Ovary (tissue), 9 donors: ENCODE data around the gene EFCAB14. TPM values are rescaled to one million over a fixed set of nuclear protein-coding genes. Genes with fewer than 3 reads are reported as not detected.

ENCODE experiments used
- DNase-seq, 5 donors: peaks; one replicate each; pipeline ENCODE4 v3.0.0-alpha.2; 2019 to 2020
- H3K27ac ChIP-seq, 2 donors: fragments of 200-600 bp; one replicate each; pipeline versions ENCODE4 v1.5.1 to v1.8.0; 2019 to 2022
- H3K27me3 ChIP-seq: fragments of 200-600 bp; one replicate; pipeline ENCODE4 v1.8.0; 2022
- H3K36me3 ChIP-seq: fragments of 200-600 bp; sonication (generic); one replicate; pipeline ENCODE4 v1.5.1; 2019
- H3K4me1 ChIP-seq: one replicate; pipeline ENCODE4 v1.8.1; 2013; ENCODE audit warnings: mild to moderate bottlenecking, moderate library complexity; ENCODE audit not compliant: insufficient read depth
- H3K4me3 ChIP-seq: fragments of 200-600 bp; sonication (generic); one replicate; pipeline ENCODE4 v1.5.1; 2017
- H3K9me3 ChIP-seq, 2 donors: fragments of 200-600 bp in 1 of 2; sonication (generic) in 1 of 2; one replicate each; pipeline versions ENCODE4 v1.5.1 to v1.8.1; 2013 to 2019; ENCODE audit warnings: mild to moderate bottlenecking in 1 of 2, moderate library complexity in 1 of 2
- CTCF ChIP-seq, 3 donors: fragments of 450-650 bp in 2 of 3; fragments of 200-600 bp in 1 of 3; IDR thresholded peaks; one replicate each; pipeline versions ENCODE4 v1.5.1 to v1.8.0; 2016 to 2022; ENCODE audit warnings: antibody characterized with exemption in 3 of 3, mild to moderate bottlenecking in 1 of 3
- EP300 ChIP-seq: sonication (generic); formaldehyde crosslinking; IDR thresholded peaks from one replicate; pipeline ENCODE4 v1.6.1; 2017; ENCODE audit warnings: antibody characterized with exemption
- POLR2A ChIP-seq: fragments of 450-650 bp; IDR thresholded peaks from one replicate; pipeline ENCODE4 v1.6.1; 2017; ENCODE audit warnings: antibody characterized with exemption, mild to moderate bottlenecking, moderate library complexity
- WGBS, 3 donors: extraction: QIAGEN DNeasy Blood & Tissue Kit in 1 of 3; methylation state at CpG; one replicate each; pipeline versions ENCODE4 v1.1.5 to v1.1.7; 2013 to 2017; 5-methylcytosine and 5-hydroxymethylcytosine counted together
- intact Hi-C, 4 donors: fragments of 100-400 bp; cut with DNase I; formaldehyde crosslinking; loops; one replicate each; pipeline versions ENCODE4 v1.11.0 to v1.15.1; 2022 to 2023
- polyA plus RNA-seq, 2 donors: library from polyadenylated mRNA; stranded (reverse); fragments of 200-250 nt in 1 of 2; fragments of 350-450 nt in 1 of 2; fragmentation: Illumina TruSeq in 1 of 2; extraction: RNeasy Lipid Tissue Mini Kit (QIAGEN cat#74804) in 1 of 2; gene quantifications; one replicate each; pipeline ENCODE4 v1.2.3, GENCODE V29; 2013 to 2014
- total RNA-seq, 7 donors: library from RNA; depleted of rRNA in 2 of 7; stranded (reverse); fragments of >200 nt in 2 of 7; fragmentation: NEBNext Ultra II Directional in 3 of 7; extraction: Animal tissue kit (Norgen Biotek cat#: 25700) in 3 of 7; gene quantifications; one replicate each; pipeline versions ENCODE4 v1.1.0 to v1.2.4, GENCODE V29; 2016 to 2023
- donor health status: DM: no; HTN: no; CAD: no; lungs with moderate emphysema.
- donor health status: DM: no; HTN: no; CAD: no.
- donor health status: Bipolar disorder and iron deficiency.
- donor health status: DM: yes; HTN: yes; CAD: no.
- donor health status: DM: no; HTN: no; CAD: no.
- donor health status: DM: yes; HTN: yes; CAD: no.

The EFCAB14 gene
- total and polyA plus RNA-seq, 9 donors = 31.7 to 99.2 (median 77.4) TPM

GRCh38 chr1:46719689-46720088 lies 775 bp upstream of the EFCAB14 start:
- H3K4me3 ChIP-seq = no peak overlapping the region
- no peak for TF ChIP-seq EP300
- TF ChIP-seq POLR2A = no peak
- TF ChIP-seq CTCF (IDR thresholded peaks at IDR 0.05) = no peak
- intact Hi-C loops = loop anchor here (5.0 to 10.0 kb wide), 5 partner anchors 47 to 305 kb away; partner anchors contain the start of genes MOB3C (in 1 of the 4) and TEX38 (in 1 of the 4)
- H3K27me3 ChIP-seq = no peaks in the 10 kb centered on the region
- peaks cover 6% of the 10 kb centered on the region for H3K4me1 ChIP-seq
- no peak overlapping the region for H3K27ac ChIP-seq
- no peaks in the 10 kb centered on the region for H3K9me3 ChIP-seq
- 18 to 30% (median 20%) methylated on average over 3 of the region's 3 CpGs for WGBS, 3 donors
- no peak for DNase-seq
- H3K36me3 ChIP-seq = no peaks in the 10 kb centered on the region

GRCh38 chr1:46718340-46718726 lies 581 bp downstream of the EFCAB14 start:
- Histone ChIP-seq H3K36me3 (no peaks in the 10 kb centered on the region), H3K4me1 (peaks cover 6% of the 10 kb centered on the region), H3K27ac (peak overlapping the region; percentile 61 to 74), H3K27me3 (no peaks in the 10 kb centered on the region), H3K4me3 (peak overlapping the region; percentile 96), H3K9me3 (no peaks in the 10 kb centered on the region)
- intact Hi-C loops = no loop called here
- TF ChIP-seq POLR2A (no peak), EP300 (no peak), CTCF (IDR thresholded peaks at IDR 0.05) (no peak)
- 1 to 3% (median 3%) methylated on average over 12 of the region's 12 CpGs for WGBS, 3 donors
- DNase-seq = no peak

GRCh38 chr1:46717654-46718053 lies 1.3 kb downstream of the EFCAB14 start:
- H3K36me3 ChIP-seq = no peaks in the 10 kb centered on the region
- peak overlapping the region; percentile 96 for H3K4me3 ChIP-seq
- intact Hi-C loops = no loop called here
- no peak overlapping the region for H3K27ac ChIP-seq
- TF ChIP-seq EP300 (no peak), POLR2A (no peak), CTCF (IDR thresholded peaks at IDR 0.05) (no peak)
- DNase-seq = no peak
- 70 to 80% (median 73%) methylated on average over 9 of the region's 9 CpGs for WGBS, 3 donors
- H3K9me3 ChIP-seq = no peaks in the 10 kb centered on the region
- peaks cover 6% of the 10 kb centered on the region for H3K4me1 ChIP-seq
- H3K27me3 ChIP-seq = no peaks in the 10 kb centered on the region

GRCh38 chr1:46714976-46715375 lies 3.9 kb downstream of the EFCAB14 start:
- H3K36me3 ChIP-seq = no peaks in the 10 kb centered on the region
- no peak overlapping the region for H3K4me3 ChIP-seq
- 67 to 74% (median 73%) methylated on average over 3 of the region's 3 CpGs for WGBS, 3 donors
- no peak for TF ChIP-seq CTCF (IDR thresholded peaks at IDR 0.05)
- no peak for TF ChIP-seq EP300
- no peak for TF ChIP-seq POLR2A
- no peaks in the 10 kb centered on the region for H3K9me3 ChIP-seq
- DNase-seq = no peak
- H3K4me1 ChIP-seq = peaks cover 6% of the 10 kb centered on the region
- no peaks in the 10 kb centered on the region for H3K27me3 ChIP-seq
- intact Hi-C loops = no loop called here
- H3K27ac ChIP-seq = no peak overlapping the region
